Esophagus squamous epithelium (tissue), 4 donors: ENCODE results near the gene PANK1.

Source experiments
- CTCF ChIP-seq, 6 experiments: fragments of 450-650 bp in 4 of 6; fragments of 200-600 bp in 2 of 6; sonication (generic) in 2 of 6; IDR thresholded peaks; one replicate each; pipeline ENCODE4 v1.5.1; 2016 to 2019; ENCODE audit warnings: antibody characterized with exemption in 6 of 6, mild to moderate bottlenecking in 4 of 6, moderate library complexity in 4 of 6
- POLR2A ChIP-seq, 4 donors: fragments of 450-650 bp; IDR thresholded peaks; one replicate each; pipeline ENCODE4 v1.6.1; 2017; ENCODE audit warnings: antibody characterized with exemption in 4 of 4, mild to moderate bottlenecking in 4 of 4, moderate library complexity in 3 of 4

DNA sequence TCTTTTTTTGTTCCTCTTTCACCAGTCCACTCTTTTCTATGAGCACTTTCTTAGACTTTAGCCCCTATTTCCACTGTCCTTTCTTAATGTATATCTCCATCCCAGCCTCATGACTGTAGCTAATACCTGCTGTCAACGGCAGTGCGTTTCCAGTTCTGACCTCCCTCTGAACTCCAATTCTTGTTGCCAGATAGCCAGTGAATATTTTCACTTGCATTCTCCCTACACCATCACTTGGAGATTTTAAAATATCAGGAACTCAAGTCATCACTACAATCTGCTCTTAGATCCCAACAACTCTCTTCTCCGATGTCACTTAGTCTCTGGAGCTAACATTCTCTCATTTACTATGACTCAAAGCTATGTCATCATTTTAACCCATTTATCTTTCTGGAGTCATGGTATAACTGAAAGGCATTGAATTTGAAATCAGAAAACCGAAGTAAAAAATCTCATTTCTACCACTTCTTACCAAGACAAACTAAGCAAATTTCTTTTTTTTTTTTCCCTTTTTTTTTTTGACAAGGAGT lies 104.6 kb downstream of the PANK1 start:
- TF ChIP-seq CTCF (IDR thresholded peaks at IDR 0.05) (no peak), POLR2A (IDR thresholded peaks at IDR 0.05) (no peak)
